IMR-90 (cell line): Measurements from ENCODE around the gene LONP2. TPM values are rescaled to one million over a fixed set of nuclear protein-coding genes. Genes with fewer than 3 reads are reported as not detected.

Experiments used
- ATAC-seq: fragments of 200-7000 bp; cut with Tn5 transposase; 2 replicates; pipeline ENCODE4 v1.9.1; 2020; ENCODE audit warnings: low read depth, mild to moderate bottlenecking, moderate library complexity
- BruUV-seq: library from RNA; stranded (reverse); fragments of 400-500 nt; replicated peaks from 2 replicates; lab custom pipeline; 2021; lab: Mats Ljungman, UMichigan
- CTCF ChIA-PET: fragments of 300-600 bp; formaldehyde crosslinking; extraction: SDS; loops from one replicate; lab custom pipeline; 2021; ENCODE audit warnings: antibody characterized with exemption; lab: Yijun Ruan, JAX
- POLR2A ChIA-PET: fragments of 300-600 bp; sonication (Branson Sonifier 250); formaldehyde crosslinking; loops from one replicate; lab custom pipeline; 2022; ENCODE audit warnings: antibody characterized with exemption; ENCODE audit not compliant: unreplicated experiment; lab: Charles Lee
- DNase-seq: peaks from one replicate; pipeline ENCODE4 v3.0.0; 2013
- H2AFZ ChIP-seq: replicated peaks from 2 replicates; pipeline ENCODE3; 2013; ENCODE audit warnings: low read length, mild to moderate bottlenecking; ENCODE audit not compliant: poor library complexity
- H2AK5ac ChIP-seq: 2 replicates; pipeline ENCODE4 v1.6.1; 2013; ENCODE audit warnings: low read depth, low read length, inconsistent platforms
- H2AK9ac ChIP-seq: replicated peaks from 2 replicates; pipeline ENCODE3; 2013; ENCODE audit warnings: mild to moderate bottlenecking, low read depth, low read length, moderate library complexity; ENCODE audit not compliant: poor library complexity
- H2BK120ac ChIP-seq: 2 replicates; pipeline ENCODE4 v1.6.1; 2013; ENCODE audit warnings: low read depth, low read length, inconsistent platforms
- H2BK15ac ChIP-seq: 3 replicates; pipeline ENCODE4 v1.6.1; 2013; ENCODE audit warnings: low read depth, low read length, inconsistent platforms
- H2BK20ac ChIP-seq: 2 replicates; pipeline ENCODE4 v1.6.1; 2013; ENCODE audit warnings: low read depth, mild to moderate bottlenecking, inconsistent platforms, low read length, moderate library complexity
- H2BK5ac ChIP-seq: 2 replicates; pipeline ENCODE4 v1.6.1; 2013; ENCODE audit warnings: mild to moderate bottlenecking, low read depth, low read length, inconsistent platforms; ENCODE audit not compliant: poor library complexity, severe bottlenecking
- H3K14ac ChIP-seq: replicated peaks from 2 replicates; pipeline ENCODE4 v1.6.1; 2013; ENCODE audit warnings: low read depth, low read length, inconsistent platforms
- H3K18ac ChIP-seq: 2 replicates; pipeline ENCODE4 v1.6.1; 2013; ENCODE audit warnings: low read depth, low read length, control low read depth
- H3K23ac ChIP-seq: 2 replicates; pipeline ENCODE4 v1.6.1; 2013; ENCODE audit warnings: low read depth, low read length, inconsistent platforms
- H3K27ac ChIP-seq: 2 replicates; pipeline ENCODE4 v1.5.1; 2013; ENCODE audit warnings: mild to moderate bottlenecking, control low read depth, low read length; ENCODE audit not compliant: insufficient read depth
- H3K27me3 ChIP-seq: 2 replicates; pipeline ENCODE4 v1.6.1; 2013; ENCODE audit warnings: low read length; ENCODE audit not compliant: control insufficient read depth, insufficient read depth
- H3K36me3 ChIP-seq: 2 replicates; pipeline ENCODE4 v1.6.1; 2013; ENCODE audit warnings: low read length, mixed read lengths; ENCODE audit not compliant: control insufficient read depth, insufficient read depth
- H3K4ac ChIP-seq: 2 replicates; pipeline ENCODE4 v1.6.1; 2013; ENCODE audit warnings: low read depth, low read length, inconsistent platforms
- H3K4me1 ChIP-seq: 2 replicates; pipeline ENCODE4 v1.6.1; 2013; ENCODE audit warnings: low read length, mixed read lengths; ENCODE audit not compliant: control insufficient read depth, insufficient read depth
- H3K4me2 ChIP-seq: 2 replicates; pipeline ENCODE4 v1.6.1; 2013; ENCODE audit warnings: low read depth, mild to moderate bottlenecking, control low read depth, low read length, moderate library complexity
- H3K4me3 ChIP-seq: 2 replicates; pipeline ENCODE4 v1.5.1; 2013; ENCODE audit warnings: low read depth, mild to moderate bottlenecking, control low read depth, low read length, moderate library complexity; ENCODE audit not compliant: insufficient read depth
- H3K56ac ChIP-seq: 2 replicates; pipeline ENCODE4 v1.6.1; 2013; ENCODE audit warnings: low read length, inconsistent platforms; ENCODE audit not compliant: insufficient read depth; ENCODE audit errors: extremely low read depth
- H3K79me1 ChIP-seq, 2 experiments: 2 replicates each; pipeline ENCODE4 v1.6.1; 2013; ENCODE audit warnings: low read length in 2 of 2, inconsistent platforms in 1 of 2, low read depth in 1 of 2
- H3K9ac ChIP-seq: 2 replicates; pipeline ENCODE4 v1.6.1; 2013; ENCODE audit warnings: low read depth, low read length, control low read depth
- H3K9me1 ChIP-seq: 2 replicates; pipeline ENCODE4 v1.6.1; 2013; ENCODE audit warnings: low read length, inconsistent platforms; ENCODE audit not compliant: insufficient read depth
- H3K9me3 ChIP-seq: 2 replicates; pipeline ENCODE4 v1.6.1; 2013; ENCODE audit warnings: low read length; ENCODE audit not compliant: control insufficient read depth, insufficient read depth
- H4K20me1 ChIP-seq: 2 replicates; pipeline ENCODE4 v1.6.1; 2013; ENCODE audit warnings: low read length, inconsistent platforms; ENCODE audit not compliant: insufficient read depth
- H4K5ac ChIP-seq: 2 replicates; pipeline ENCODE4 v1.6.1; 2013; ENCODE audit warnings: mild to moderate bottlenecking, low read depth, low read length, control low read depth
- H4K8ac ChIP-seq, 2 experiments: 2 replicates each; pipeline ENCODE4 v1.6.1; 2013; ENCODE audit warnings: low read depth in 2 of 2, low read length in 2 of 2, control low read depth in 1 of 2, inconsistent platforms in 1 of 2
- H4K91ac ChIP-seq: 2 replicates; pipeline ENCODE4 v1.6.1; 2013; ENCODE audit warnings: low read depth, low read length, inconsistent platforms; ENCODE audit not compliant: insufficient read depth
- BHLHE40 ChIP-seq: fragments of 150-350 bp; IDR thresholded peaks from 2 replicates; pipeline ENCODE4 v1.6.1; 2016; ENCODE audit warnings: mild to moderate bottlenecking, low read depth, low read length
- CEBPB ChIP-seq: IDR thresholded peaks from 2 replicates; pipeline ENCODE4 v1.6.1; 2012; ENCODE audit warnings: low read depth, low read length, improper control_type of control experiment
- RAD21 ChIP-seq: IDR thresholded peaks from 2 replicates; pipeline ENCODE4 v1.6.1; 2012; ENCODE audit warnings: low read length, improper control_type of control experiment
- WGBS, 2 experiments: methylation state at CpG; one replicate each; pipeline versions ENCODE4 v1.1.5 to v1.1.7; 2013; ENCODE audit warnings: missing lambda C conversion rate in 2 of 2; ENCODE audit not compliant: insufficient read length in 1 of 2; ENCODE audit errors: extremely low coverage in 2 of 2; 5-methylcytosine and 5-hydroxymethylcytosine counted together
- dilution Hi-C: fragments of 300-500 bp; cut with HindIII; formaldehyde crosslinking; loops from one replicate; pipeline ENCODE4 v1.14.3; 2018; ENCODE audit warnings: low sequenced_read_pairs; ENCODE audit not compliant: unreplicated experiment
- in situ Hi-C: fragments of 300-500 bp; cut with MboI; formaldehyde crosslinking; loops from 3 replicates; pipeline ENCODE4 v1.14.3; 2019; ENCODE audit warnings: low sequenced_read_pairs, inconsistent platforms, mixed read lengths
- intact Hi-C: fragments of 100-400 bp; cut with micrococcal nuclease; formaldehyde crosslinking; loops from 2 replicates; pipeline ENCODE4 v1.10.0; 2022
- polyA plus RNA-seq, 3 experiments: library from polyadenylated mRNA; depleted of rRNA; stranded (reverse); fragments of >200 nt; gene quantifications; 2 replicates each; pipeline ENCODE4 v1.2.3, GENCODE V29; 2012; ENCODE audit warnings: low replicate concordance in 1 of 3
- total RNA-seq: library from RNA; depleted of rRNA; stranded (reverse); fragments of >200 nt; gene quantifications from 2 replicates; pipeline ENCODE4 v1.2.3, GENCODE V29; 2012

Gene LONP2
- total and polyA plus RNA-seq, 2 of the 4 experiments (the other 2 are of a cell fraction), result 31.5 to 90.9 TPM

DNA sequence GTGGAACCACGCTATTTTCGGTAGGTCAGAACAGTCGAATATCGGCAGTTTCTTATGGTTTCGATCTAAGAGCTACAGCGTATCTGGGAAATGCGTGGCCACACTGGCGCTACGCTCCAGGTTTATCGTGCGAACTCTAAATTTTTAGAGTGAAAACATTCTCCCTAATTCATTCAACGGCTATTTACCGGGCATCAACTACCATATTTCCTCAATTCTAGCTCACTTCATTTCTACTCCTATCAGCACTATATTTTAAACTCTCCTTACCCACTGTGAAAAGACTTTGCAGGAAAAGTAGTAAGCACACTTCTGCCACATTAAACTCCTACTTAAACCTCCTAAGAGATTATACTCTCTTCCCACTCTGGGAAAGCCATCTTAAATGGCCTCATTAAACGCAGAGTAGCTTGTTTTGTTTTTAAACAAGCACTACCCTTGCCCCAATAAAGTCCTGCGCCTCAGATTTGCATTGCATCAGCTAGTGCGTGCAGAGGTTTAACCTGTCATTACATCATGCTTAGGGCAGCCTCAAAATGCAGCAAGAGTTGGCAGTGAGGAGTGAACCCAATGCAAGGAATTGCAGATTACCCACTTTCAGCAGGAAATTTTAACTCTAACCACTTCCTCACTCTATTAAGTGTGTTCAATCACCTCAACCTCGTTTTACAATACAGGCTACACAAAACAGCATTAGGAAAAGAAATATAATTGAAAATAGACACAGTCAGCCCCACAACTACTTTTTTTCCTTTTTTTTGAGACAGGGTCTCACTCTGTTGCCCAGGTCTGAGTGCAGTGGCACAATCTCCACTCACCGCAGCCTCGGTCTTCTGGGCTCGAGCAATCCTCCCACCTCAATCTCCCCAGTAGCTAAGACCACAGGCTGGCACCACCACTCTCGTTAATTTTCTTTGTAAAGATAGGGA lies 122.3 kb downstream of the LONP2 start:
- CTCF ChIA-PET, result interaction anchor here (0.6 to 2.4 kb wide), 4 partner anchors 14 to 257 kb away, joined by 3 to 11 read pairs (median 3); no protein-coding TSS in a partner anchor
- H2BK15ac ChIP-seq, result no peak overlapping the region; the same call in 2 of the 3 replicates
- peak overlapping the region; percentile 50 for H3K4me3 ChIP-seq
- H2BK20ac ChIP-seq, result peak overlapping the region; percentile 31
- H2AK9ac ChIP-seq, result peak overlapping the region; percentile 39
- BruUV-seq, result no TSS peak
- peaks cover 7% of the 10 kb centered on the region for H3K36me3 ChIP-seq
- peak overlapping the region; percentile 32 for H3K4me2 ChIP-seq
- peaks cover 15% of the 10 kb centered on the region for H3K4me1 ChIP-seq
- H4K5ac ChIP-seq, result peak overlapping the region; percentile 22; the same call in 1 of the 2 replicates
- H2BK120ac ChIP-seq, result peak overlapping the region; percentile 75
- in situ Hi-C loops (no loop called here), dilution Hi-C loops (no loop called here), intact Hi-C loops (loop anchor here (1.0 to 5.0 kb wide), 3 partner anchors 18 to 256 kb away; no protein-coding TSS in a partner anchor)
- no peaks in the 10 kb centered on the region for H3K9me3 ChIP-seq
- peak overlapping the region; percentile 65; the same call in 1 of the 2 replicates for H2AK5ac ChIP-seq
- H3K18ac ChIP-seq, result peak overlapping the region; percentile 17
- TF ChIP-seq BHLHE40 (peak; percentile 59; the same call in 1 of the 2 replicates), CEBPB (peak; percentile 96), RAD21 (no peak)
- peak overlapping the region; percentile 64 for H2BK5ac ChIP-seq
- H3K56ac ChIP-seq, result peak overlapping the region; percentile 85
- WGBS, 2 experiments, result 2% methylated on average over 9 of the region's 21 CpGs; no CpG with 5 or more reads in 1 of the 2 experiments
- H3K79me1 ChIP-seq, result peaks cover 8 to 70% of the 10 kb centered on the region in 2 experiments; a peak in 2 of 4 replicates
- peak overlapping the region; percentile 74 for H2AFZ ChIP-seq
- no peaks in the 10 kb centered on the region for H3K27me3 ChIP-seq
- peaks cover 25% of the 10 kb centered on the region for H3K9me1 ChIP-seq
- peak overlapping the region; percentile 83 for H3K9ac ChIP-seq
- H3K27ac ChIP-seq, result peak overlapping the region; percentile 64
- H3K14ac ChIP-seq, result peak overlapping the region; percentile 61
- POLR2A ChIA-PET, result no interaction called here
- peak overlapping the region; percentile 75 for H3K23ac ChIP-seq
- peak overlapping the region; percentile 92 for H4K91ac ChIP-seq
- peak overlapping the region; percentile 22 to 72 for H4K8ac ChIP-seq
- ATAC-seq (peak; percentile 56), DNase-seq (peak; percentile 90)
- peaks cover 64% of the 10 kb centered on the region for H4K20me1 ChIP-seq
- peak overlapping the region; percentile 86 for H3K4ac ChIP-seq
